Stomach smooth muscle (tissue), 2 donors: ENCODE results near the gene PLEKHA4.
A peak's percentile ranks its signal among the peaks of the same experiment; 100 is the strongest.

ENCODE experiments used
- H3K27ac ChIP-seq: one replicate; pipeline ENCODE4 v1.7.0; 2013; ENCODE audit warnings: mild to moderate bottlenecking, low read length, inconsistent platforms
- H3K27me3 ChIP-seq, 2 donors: one replicate each; pipeline ENCODE4 v1.7.0; 2013; ENCODE audit warnings: low read length in 2 of 2; ENCODE audit not compliant: insufficient read depth in 2 of 2, control insufficient read depth in 1 of 2
- H3K36me3 ChIP-seq, 2 donors: one replicate each; pipeline ENCODE4 v1.7.0; 2013; ENCODE audit warnings: low read length in 2 of 2; ENCODE audit not compliant: control insufficient read depth in 2 of 2, insufficient read depth in 2 of 2
- H3K4me1 ChIP-seq: one replicate; pipeline ENCODE4 v1.7.0; 2013; ENCODE audit warnings: low read length; ENCODE audit not compliant: control insufficient read depth, insufficient read depth
- H3K4me3 ChIP-seq, 2 donors: one replicate each; pipeline ENCODE4 v1.7.0; 2013; ENCODE audit warnings: low read length in 2 of 2
- H3K9ac ChIP-seq, 2 donors: one replicate each; pipeline ENCODE4 v1.7.0; 2013; ENCODE audit warnings: low read length in 2 of 2, mild to moderate bottlenecking in 1 of 2
- H3K9me3 ChIP-seq, 2 donors: one replicate each; pipeline ENCODE4 v1.7.0; 2013; ENCODE audit warnings: low read length in 2 of 2; ENCODE audit not compliant: control insufficient read depth in 2 of 2
- donor health status: healthy.
- donor health status: Pancreatic carcinoma.

PLEKHA4 gene

DNA sequence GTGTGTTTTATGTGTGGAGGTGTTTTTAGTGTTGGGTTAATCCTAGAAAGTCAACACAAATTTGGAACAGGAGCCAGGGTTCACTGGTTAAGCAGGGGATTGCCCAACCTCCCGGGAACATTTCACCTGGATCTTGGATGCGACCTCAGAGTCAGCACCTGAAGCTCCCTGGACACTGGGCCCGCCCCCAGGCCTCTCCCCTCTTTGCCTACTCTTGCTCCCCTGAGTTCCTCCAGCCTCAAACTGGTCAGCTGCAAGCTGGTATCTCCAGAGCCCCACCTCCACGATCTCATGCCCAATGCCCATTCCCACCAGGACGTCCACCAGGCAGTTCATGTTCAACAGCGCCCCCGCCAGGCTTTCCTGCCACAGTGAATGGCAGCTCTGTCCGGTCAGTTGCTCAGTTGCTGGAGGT, 41.8 kb downstream of the PLEKHA4 start:
- Histone ChIP-seq H3K27ac (no peak overlapping the region), H3K4me1 (no peaks in the 10 kb centered on the region), H3K27me3 (no peaks in the 10 kb centered on the region), H3K4me3 (no peak overlapping the region), H3K9me3 (no peaks in the 10 kb centered on the region), H3K36me3 (peaks cover 0 to 12% of the 10 kb centered on the region in 2 donors), H3K9ac (no peak overlapping the region)

DNA sequence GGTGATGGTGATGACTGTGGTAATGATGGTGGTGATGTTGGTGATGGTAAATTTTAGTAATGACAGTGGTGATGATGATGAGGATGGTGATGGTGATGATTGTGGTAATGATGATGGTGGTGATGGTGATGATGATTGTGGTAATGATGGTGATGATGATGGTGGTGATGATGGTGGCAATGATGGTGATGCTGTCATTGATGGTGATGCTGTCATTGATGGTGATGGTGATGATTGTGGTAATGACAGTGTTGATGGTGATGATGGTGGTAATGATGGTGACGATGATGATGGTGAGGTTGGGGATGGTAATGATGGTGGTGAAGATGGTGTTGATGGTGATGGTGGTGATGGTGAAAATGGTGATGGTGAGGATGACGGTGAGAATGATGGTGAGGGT, 45.9 kb downstream of the PLEKHA4 start:
- no peaks in the 10 kb centered on the region for H3K27me3 ChIP-seq
- H3K27ac ChIP-seq: no peak overlapping the region
- H3K9ac ChIP-seq: no peak overlapping the region
- H3K36me3 ChIP-seq: peaks cover 0 to 5% of the 10 kb centered on the region in 2 donors
- H3K4me3 ChIP-seq: no peak overlapping the region
- no peaks in the 10 kb centered on the region for H3K9me3 ChIP-seq
- H3K4me1 ChIP-seq: peaks cover 9% of the 10 kb centered on the region

DNA sequence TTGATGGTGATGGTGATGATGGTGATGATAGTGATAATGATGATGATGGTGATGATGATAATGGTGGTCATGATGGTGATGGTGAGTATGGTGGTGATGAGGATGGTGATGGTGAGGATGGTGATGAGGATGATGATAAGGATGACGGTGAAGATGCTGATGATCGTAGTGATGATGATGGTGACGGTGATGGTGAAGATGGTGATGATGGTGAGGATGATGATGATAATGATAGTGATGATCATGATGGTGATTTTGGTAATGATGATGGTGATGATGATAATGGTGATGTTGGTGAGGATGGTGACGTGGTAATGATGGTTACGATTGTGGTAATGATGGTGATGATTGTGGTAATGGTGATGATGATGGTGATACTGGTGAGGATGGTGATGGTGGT, 46.8 kb downstream of the PLEKHA4 start:
- H3K36me3 ChIP-seq: peaks cover 0 to 5% of the 10 kb centered on the region in 2 donors
- H3K4me1 ChIP-seq: peaks cover 9% of the 10 kb centered on the region
- H3K4me3 ChIP-seq: no peak overlapping the region
- H3K27ac ChIP-seq: no peak overlapping the region
- H3K27me3 ChIP-seq: no peaks in the 10 kb centered on the region
- no peak overlapping the region for H3K9ac ChIP-seq
- H3K9me3 ChIP-seq: no peaks in the 10 kb centered on the region

DNA sequence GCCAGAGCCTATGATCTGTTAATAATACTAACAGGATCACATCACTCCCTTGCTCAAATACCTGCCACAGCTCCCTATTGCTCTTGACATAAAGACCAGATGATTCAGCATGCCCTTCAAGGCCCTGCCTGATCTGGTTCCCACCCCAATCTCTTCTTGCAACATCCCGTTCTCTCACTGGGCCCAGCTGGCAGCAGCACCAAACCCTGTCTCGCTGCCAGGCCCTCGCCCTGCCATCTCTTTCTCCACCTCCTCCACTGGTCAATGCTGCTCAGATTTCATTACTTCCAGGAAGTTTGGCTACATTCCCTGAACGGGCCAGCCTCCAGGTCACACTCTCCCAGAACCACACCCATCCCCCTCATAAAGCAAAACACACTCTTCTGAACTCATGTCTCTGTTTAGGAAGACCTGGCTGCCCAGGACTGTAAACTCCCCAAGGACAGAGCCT, 49.0 kb downstream of the PLEKHA4 start:
- Histone ChIP-seq H3K9ac (no peak overlapping the region), H3K27ac (no peak overlapping the region)

DNA sequence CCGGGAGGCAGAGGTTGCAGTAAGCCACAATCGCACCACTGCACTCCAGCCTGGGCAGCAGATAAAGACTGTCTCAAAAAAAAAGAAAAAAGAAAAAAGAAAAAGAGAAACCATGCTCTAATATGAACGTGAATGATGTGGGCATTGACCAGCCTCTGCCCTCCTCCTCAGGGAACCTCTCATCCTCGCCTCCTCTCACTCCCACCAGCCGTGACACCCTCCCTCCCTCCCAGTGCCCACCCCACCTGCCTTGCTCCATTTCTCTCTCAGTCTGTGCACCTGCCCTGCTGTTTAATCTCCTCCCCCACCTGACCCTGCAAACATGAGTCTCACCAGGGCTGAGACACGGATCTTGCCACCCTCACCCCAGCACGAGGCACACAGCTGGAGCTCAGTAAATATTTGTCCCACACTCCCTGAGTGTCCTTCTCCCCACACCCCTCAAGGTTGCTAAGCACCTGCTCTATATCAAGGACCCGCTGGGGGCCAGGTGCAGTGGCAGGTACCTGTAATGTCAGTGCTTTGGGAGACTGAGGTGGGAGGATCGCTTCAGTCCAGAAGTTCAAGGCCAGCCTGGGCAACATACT, 50.1 kb downstream of the PLEKHA4 start:
- Histone ChIP-seq H3K9ac (no peak overlapping the region), H3K36me3 (peaks cover 0 to 5% of the 10 kb centered on the region in 2 donors), H3K27me3 (no peaks in the 10 kb centered on the region), H3K4me1 (peaks cover 9% of the 10 kb centered on the region), H3K4me3 (no peak overlapping the region), H3K27ac (no peak overlapping the region), H3K9me3 (no peaks in the 10 kb centered on the region)

More for the DNA sequence above, 49.0 kb downstream of the PLEKHA4 start:
- Histone ChIP-seq H3K27me3 (no peaks in the 10 kb centered on the region), H3K4me1 (peaks cover 9% of the 10 kb centered on the region), H3K9me3 (no peaks in the 10 kb centered on the region), H3K4me3 (no peak overlapping the region), H3K36me3 (peaks cover 0 to 5% of the 10 kb centered on the region in 2 donors)

DNA sequence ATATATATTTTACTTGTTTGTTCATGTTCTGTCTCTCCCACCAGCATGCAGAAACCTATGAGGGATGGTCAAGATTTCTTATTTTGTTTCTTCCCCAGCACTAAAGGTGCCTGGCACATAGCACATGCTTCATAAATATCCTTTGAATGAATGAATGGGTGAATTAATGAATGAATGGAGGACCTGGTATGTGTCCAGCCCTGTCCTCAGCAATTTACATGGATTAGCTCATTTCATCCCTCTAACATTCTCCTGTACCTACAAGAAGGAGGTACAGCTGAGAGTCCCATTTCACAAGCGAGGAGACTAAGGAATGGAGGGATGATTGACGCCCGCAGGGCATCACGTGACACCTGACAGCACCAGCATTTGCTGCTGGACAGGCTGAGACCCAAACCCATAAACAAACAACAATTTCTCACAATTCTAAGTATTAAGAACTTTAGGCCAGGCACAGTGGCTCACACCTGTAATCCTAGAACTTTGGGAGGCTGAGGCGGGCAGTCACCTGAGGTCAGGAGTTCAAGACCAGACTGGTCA, 50.8 kb downstream of the PLEKHA4 start:
- H3K27ac ChIP-seq: no peak overlapping the region

DNA sequence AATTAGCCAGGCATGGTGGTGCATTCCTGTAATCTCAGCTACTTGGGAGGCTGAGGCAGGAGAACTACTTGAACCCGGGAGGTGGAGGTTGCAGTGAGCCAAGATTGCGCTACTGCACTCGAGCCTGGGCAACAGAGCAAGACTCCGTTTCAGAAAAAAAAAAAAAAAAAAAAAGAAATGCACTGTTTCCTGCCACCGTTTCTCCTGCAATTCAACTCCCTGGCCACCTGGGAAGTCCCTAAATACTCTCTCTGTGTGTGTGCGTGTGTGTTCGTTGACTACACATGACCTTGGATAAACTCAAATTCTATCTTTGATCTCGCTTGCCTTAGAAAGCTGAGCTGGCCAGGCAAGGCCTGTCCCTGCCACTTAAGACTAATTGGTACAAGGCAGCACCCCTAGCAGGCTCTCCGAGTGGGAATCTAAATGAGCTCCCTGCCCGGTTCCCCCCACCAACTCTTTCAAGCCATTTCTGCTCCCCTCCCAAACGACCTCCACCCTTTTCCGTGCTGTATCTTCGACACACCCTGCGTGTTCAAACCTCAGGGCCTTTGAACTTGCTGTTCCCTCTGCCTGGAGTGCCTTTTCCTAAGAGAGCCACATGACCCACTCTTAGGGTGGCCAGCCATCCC, 52.4 kb downstream of the PLEKHA4 start:
- H3K4me1 ChIP-seq: peaks cover 12% of the 10 kb centered on the region
- no peaks in the 10 kb centered on the region for H3K36me3 ChIP-seq
- no peaks in the 10 kb centered on the region for H3K9me3 ChIP-seq
- no peak overlapping the region for H3K27ac ChIP-seq
- no peaks in the 10 kb centered on the region for H3K27me3 ChIP-seq
- H3K9ac ChIP-seq: no peak overlapping the region
- no peak overlapping the region for H3K4me3 ChIP-seq

More for the DNA sequence above, 50.8 kb downstream of the PLEKHA4 start:
- Histone ChIP-seq H3K9ac (no peak overlapping the region), H3K27me3 (no peaks in the 10 kb centered on the region), H3K36me3 (peaks cover 0 to 4% of the 10 kb centered on the region in 2 donors), H3K9me3 (no peaks in the 10 kb centered on the region), H3K4me1 (peaks cover 9% of the 10 kb centered on the region), H3K4me3 (no peak overlapping the region)

DNA sequence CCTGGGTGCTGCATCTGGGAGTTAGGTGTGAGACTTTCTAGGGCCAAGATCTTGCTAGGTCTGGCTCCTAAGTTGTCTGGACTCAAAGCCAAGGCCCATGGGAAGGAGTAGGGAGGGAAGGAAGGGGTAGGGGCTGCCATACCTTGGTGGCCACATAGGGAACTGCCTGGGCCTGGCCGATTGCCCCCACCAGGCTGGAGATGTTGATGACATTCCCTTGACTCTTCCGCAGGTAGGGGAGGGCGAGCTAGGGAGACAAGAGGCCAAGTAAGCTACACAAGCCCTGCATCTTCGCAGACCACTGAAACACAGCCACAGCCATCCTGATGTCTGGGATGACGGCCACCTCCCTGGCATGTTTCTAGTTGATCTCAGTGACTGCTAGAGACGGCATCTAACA, 53.5 kb downstream of the PLEKHA4 start:
- H3K36me3 ChIP-seq: no peaks in the 10 kb centered on the region
- peaks cover 19% of the 10 kb centered on the region for H3K4me1 ChIP-seq
- H3K9ac ChIP-seq: no peak overlapping the region
- H3K4me3 ChIP-seq: no peak overlapping the region
- H3K27me3 ChIP-seq: no peaks in the 10 kb centered on the region
- no peaks in the 10 kb centered on the region for H3K9me3 ChIP-seq
- H3K27ac ChIP-seq: no peak overlapping the region

DNA sequence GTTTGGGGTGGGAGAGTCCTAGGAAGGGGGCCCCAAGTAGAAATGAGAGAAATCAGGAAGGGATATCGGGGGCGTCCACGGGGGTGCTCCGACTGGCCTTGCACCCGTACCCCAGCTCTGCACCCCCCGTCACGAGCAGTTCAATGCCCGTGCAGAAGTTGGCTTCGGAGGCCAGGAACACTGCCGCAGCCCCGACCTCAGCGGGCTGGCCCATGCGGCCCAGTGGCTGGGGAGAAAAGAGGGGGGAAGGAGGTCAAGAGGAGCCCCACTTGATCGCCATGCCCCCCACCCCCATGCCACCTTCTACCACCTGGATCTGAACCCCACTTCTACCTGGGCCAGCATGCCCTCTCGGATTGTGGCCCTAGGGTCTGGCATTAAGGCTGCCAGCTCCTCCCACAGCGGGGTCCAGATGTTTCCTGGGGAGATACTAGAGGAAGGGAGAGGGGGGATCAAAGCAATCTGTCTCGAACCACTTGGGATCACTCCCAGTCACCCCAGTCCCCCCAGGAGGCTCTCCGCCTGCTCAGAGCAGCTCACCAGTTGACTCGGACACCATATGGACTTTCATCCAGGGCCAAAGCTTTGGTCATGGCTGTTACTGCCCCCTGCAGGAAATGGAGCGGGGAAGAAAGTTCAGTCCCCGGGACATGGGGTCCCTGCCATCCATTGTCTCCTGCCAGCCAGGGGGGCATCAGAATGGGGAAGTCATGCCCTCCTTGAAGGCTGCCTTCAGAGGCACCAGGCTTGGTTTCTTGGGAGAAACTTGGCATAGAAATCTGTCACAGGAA, 55.1 kb downstream of the PLEKHA4 start:
- no peak overlapping the region for H3K4me3 ChIP-seq
- H3K9me3 ChIP-seq: no peaks in the 10 kb centered on the region
- H3K27me3 ChIP-seq: no peaks in the 10 kb centered on the region
- no peak overlapping the region for H3K9ac ChIP-seq
- H3K27ac ChIP-seq: peak overlapping the region; percentile 89
- H3K4me1 ChIP-seq: peaks cover 9% of the 10 kb centered on the region
- H3K36me3 ChIP-seq: no peaks in the 10 kb centered on the region

DNA sequence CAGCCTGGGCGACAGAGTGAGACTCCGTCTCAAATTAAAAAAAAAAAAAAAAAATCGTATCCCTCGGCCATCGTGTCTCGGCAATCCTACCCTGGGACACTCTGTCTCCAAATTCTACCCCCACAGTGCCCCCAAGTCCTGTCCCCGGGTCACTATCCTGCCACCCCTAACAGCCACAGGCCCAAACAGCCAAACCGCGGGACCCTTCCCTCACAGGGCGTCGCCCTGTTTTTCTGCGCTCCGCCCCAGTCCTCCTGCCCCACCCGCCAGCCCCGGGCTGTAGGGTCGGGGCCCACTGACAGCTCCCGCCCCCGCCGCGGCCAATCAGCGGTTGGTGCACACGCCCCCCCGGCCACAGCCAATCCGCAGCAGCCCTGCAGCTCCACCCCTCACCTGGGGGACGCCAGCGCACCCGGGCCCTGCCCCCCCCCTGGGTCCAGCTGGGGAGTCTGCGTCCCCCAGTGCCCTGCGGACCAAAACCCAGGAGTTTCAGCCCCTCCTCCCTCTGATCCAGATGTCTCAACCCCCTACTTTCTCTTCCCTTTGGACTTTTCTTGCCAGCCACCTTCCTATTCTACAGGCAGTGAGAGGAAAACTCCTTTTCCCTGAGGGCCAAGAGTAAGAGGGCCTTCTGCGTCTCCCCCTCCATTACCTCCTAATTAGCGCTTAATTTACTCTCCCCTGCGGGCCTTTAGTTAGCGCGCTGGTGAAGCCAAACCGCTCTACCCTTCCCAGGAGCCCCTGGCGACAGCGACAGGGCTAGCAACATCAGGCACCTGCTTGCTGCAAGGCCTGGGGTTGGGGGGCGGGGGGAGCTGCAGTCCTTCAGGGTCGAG, 56.1 kb downstream of the PLEKHA4 start:
- no peaks in the 10 kb centered on the region for H3K9me3 ChIP-seq
- H3K36me3 ChIP-seq: no peaks in the 10 kb centered on the region
- peak overlapping the region; percentile 38 to 73 for H3K9ac ChIP-seq
- H3K4me1 ChIP-seq: peaks cover 12% of the 10 kb centered on the region
- no peaks in the 10 kb centered on the region for H3K27me3 ChIP-seq
- H3K27ac ChIP-seq: peak overlapping the region; percentile 89
- peak overlapping the region; percentile 53 to 80 for H3K4me3 ChIP-seq
